ENCODE data around the gene HMGN2. TPM values are rescaled to one million over a fixed set of nuclear protein-coding genes. Genes with fewer than 3 reads are reported as not detected.
A peak's percentile ranks its signal among the peaks of the same experiment; 100 is the strongest.

Gene HMGN2
- total and polyA plus RNA-seq, 2 of the 13 experiments (the other 11 are each of a cell fraction or from before 2014, with no cell fraction given) = 63.4 to 343 TPM

DNA sequence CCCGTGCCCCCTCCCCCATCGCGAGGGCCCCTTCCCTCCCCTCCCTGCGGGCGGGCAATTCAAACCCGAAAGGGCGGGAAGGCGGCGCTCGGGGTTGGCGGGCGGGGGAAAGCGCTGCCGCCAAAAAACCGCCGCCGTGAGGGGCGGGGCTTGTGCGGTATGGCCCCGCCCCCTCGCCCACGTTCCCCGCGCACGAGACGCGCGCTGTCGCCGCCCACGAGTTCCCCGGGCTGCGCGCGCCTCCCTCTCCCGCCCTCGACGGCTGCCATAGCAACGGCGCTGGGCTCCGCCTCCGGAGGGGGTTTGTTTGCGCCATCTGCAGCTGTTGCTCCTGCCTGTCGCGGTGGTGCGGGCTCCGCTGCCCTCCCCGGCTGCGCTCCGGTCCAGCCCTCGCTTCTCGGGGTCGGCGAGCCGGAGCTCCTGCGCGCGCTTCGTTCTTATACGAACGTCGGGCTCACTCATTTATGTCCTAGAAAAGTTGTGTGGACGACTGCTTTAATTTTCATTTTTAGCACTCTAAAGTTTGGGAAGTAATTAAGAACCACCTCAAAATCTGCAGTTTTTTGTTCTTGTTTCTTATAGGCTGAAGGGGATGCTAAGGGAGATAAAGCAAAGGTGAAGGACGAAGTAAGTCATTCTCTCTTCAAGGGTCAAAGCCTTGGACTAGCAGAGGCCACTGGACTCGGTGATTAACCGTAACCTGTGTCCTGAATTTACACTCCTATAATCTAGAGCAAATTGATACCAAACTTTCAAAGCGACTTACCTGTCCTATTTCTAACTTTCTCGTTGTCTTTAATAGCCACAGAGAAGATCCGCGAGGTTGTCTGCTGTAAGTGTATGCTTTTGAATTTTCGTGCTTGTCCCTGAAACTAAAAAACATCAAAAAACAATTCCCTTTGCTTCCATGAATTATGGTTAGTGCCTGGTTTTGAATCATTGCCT lies 933 bp downstream of the HMGN2 start (continued):
- TF ChIP-seq, protein P1, sequence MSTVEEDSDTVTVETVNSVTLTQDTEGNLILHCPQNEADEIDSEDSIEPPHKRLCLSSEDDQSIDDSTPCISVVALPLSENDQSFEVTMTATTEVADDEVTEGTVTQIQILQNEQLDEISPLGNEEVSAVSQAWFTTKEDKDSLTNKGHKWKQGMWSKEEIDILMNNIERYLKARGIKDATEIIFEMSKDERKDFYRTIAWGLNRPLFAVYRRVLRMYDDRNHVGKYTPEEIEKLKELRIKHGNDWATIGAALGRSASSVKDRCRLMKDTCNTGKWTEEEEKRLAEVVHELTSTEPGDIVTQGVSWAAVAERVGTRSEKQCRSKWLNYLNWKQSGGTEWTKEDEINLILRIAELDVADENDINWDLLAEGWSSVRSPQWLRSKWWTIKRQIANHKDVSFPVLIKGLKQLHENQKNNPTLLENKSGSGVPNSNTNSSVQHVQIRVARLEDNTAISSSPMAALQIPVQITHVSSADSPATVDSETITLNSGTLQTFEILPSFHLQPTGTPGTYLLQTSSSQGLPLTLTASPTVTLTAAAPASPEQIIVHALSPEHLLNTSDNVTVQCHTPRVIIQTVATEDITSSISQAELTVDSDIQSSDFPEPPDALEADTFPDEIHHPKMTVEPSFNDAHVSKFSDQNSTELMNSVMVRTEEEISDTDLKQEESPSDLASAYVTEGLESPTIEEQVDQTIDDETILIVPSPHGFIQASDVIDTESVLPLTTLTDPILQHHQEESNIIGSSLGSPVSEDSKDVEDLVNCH (CRISPR knock-in tag; IDR thresholded peaks at IDR 0.05) = no peak
- no peak for TF ChIP-seq SOX13 (IDR thresholded peaks at IDR 0.05)
- peak in 1 of 2 experiments; percentile 38; a peak in 2 of 4 replicates for TF ChIP-seq SOX13 (CRISPR knock-in tag; conservative IDR thresholded peaks at IDR 0.05 in 1 of 2, IDR thresholded peaks at IDR 0.05 in 1 of 2)
- TF ChIP-seq, protein P2, sequence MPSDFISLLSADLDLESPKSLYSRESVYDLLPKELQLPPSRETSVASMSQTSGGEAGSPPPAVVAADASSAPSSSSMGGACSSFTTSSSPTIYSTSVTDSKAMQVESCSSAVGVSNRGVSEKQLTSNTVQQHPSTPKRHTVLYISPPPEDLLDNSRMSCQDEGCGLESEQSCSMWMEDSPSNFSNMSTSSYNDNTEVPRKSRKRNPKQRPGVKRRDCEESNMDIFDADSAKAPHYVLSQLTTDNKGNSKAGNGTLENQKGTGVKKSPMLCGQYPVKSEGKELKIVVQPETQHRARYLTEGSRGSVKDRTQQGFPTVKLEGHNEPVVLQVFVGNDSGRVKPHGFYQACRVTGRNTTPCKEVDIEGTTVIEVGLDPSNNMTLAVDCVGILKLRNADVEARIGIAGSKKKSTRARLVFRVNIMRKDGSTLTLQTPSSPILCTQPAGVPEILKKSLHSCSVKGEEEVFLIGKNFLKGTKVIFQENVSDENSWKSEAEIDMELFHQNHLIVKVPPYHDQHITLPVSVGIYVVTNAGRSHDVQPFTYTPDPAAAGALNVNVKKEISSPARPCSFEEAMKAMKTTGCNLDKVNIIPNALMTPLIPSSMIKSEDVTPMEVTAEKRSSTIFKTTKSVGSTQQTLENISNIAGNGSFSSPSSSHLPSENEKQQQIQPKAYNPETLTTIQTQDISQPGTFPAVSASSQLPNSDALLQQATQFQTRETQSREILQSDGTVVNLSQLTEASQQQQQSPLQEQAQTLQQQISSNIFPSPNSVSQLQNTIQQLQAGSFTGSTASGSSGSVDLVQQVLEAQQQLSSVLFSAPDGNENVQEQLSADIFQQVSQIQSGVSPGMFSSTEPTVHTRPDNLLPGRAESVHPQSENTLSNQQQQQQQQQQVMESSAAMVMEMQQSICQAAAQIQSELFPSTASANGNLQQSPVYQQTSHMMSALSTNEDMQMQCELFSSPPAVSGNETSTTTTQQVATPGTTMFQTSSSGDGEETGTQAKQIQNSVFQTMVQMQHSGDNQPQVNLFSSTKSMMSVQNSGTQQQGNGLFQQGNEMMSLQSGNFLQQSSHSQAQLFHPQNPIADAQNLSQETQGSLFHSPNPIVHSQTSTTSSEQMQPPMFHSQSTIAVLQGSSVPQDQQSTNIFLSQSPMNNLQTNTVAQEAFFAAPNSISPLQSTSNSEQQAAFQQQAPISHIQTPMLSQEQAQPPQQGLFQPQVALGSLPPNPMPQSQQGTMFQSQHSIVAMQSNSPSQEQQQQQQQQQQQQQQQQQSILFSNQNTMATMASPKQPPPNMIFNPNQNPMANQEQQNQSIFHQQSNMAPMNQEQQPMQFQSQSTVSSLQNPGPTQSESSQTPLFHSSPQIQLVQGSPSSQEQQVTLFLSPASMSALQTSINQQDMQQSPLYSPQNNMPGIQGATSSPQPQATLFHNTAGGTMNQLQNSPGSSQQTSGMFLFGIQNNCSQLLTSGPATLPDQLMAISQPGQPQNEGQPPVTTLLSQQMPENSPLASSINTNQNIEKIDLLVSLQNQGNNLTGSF (CRISPR knock-in tag; IDR thresholded peaks at IDR 0.05) = no peak
- 0 out of 2 replicates have a peak, but pooled peaks have one; percentile 59 for TF ChIP-seq SMYD3 (CRISPR knock-in tag; IDR thresholded peaks at IDR 0.05)
- TF ChIP-seq ETV6 (CRISPR knock-in tag; conservative IDR thresholded peaks at IDR 0.05) = no peak
- TF ChIP-seq TFE3 (CRISPR knock-in tag; IDR thresholded peaks at IDR 0.05) = peak; percentile 61; the same call in 1 of the 2 replicates
- no peak for TF ChIP-seq HOXA5 (CRISPR knock-in tag; IDR thresholded peaks at IDR 0.05)

Measured in HepG2 (cell line).